ENCODE data around the gene RSU1. TPM values are rescaled to one million over a fixed set of nuclear protein-coding genes. Genes with fewer than 3 reads are reported as not detected.

Gene RSU1
- total and polyA plus RNA-seq, 2 of the 13 experiments (the other 11 are each of a cell fraction or from before 2014, with no cell fraction given) = 32.3 to 35.1 TPM

DNA sequence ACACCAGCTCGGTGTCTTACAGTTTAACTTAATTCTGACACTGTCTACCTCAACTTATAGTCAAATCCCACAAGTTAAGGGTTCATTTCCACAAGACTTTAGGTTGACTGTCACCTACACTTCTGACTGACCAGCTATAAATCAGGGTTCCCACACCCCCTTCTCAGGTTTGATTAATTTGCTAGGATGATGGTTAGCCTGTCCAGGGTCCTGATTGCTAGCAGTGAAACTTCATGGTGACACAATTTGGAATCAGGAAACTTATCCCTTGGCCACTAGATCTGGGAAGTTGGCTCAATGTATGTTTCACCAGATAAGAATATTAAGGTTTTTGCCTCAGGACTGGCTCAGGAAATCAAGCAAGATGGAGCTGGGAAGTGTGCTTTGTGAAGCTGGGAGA lies 2.8 kb upstream of the RSU1 start (continued):
- TF ChIP-seq THAP9 (CRISPR knock-in tag; IDR thresholded peaks at IDR 0.05; ENCODE audit: borderline replicate concordance) (no peak), ZNF143 (CRISPR knock-in tag; IDR thresholded peaks at IDR 0.05) (no peak), KLF15 (CRISPR knock-in tag; IDR thresholded peaks at IDR 0.05; ENCODE audit: borderline replicate concordance) (no peak), ZNF710 (CRISPR knock-in tag; IDR thresholded peaks at IDR 0.05; ENCODE audit: borderline replicate concordance) (no peak), ZNF441 (CRISPR knock-in tag; IDR thresholded peaks at IDR 0.05; ENCODE audit: borderline replicate concordance) (no peak), ZSCAN29 (CRISPR knock-in tag; conservative IDR thresholded peaks at IDR 0.05) (no peak), PRDM15 (CRISPR knock-in tag; IDR thresholded peaks at IDR 0.05) (no peak), SAP130 (CRISPR knock-in tag; IDR thresholded peaks at IDR 0.05; ENCODE audit: low read depth) (no peak)

Data from HepG2 (cell line).